ENCODE measurements around the gene ZNF776.

DNA sequence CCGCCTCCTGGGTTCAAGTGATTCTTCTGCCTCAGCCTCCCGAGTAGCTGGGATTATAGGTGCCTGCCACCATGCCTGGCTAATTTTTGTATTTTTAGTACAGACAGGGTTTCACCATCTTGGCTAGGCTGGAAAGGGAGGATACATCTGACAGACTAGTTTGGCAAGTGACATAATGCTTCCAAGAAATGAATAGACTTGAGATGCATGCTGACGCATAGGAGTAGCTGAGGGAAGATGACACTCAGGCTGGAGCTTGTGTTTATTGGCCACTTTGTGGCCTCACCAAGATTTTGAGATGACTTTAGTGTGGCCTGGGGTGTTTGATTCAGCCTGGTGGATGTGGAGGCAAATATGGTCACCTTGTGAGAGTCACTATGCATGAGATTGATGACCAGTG lies 26.9 kb downstream of the ZNF776 start:
- TF ChIP-seq, protein P1, sequence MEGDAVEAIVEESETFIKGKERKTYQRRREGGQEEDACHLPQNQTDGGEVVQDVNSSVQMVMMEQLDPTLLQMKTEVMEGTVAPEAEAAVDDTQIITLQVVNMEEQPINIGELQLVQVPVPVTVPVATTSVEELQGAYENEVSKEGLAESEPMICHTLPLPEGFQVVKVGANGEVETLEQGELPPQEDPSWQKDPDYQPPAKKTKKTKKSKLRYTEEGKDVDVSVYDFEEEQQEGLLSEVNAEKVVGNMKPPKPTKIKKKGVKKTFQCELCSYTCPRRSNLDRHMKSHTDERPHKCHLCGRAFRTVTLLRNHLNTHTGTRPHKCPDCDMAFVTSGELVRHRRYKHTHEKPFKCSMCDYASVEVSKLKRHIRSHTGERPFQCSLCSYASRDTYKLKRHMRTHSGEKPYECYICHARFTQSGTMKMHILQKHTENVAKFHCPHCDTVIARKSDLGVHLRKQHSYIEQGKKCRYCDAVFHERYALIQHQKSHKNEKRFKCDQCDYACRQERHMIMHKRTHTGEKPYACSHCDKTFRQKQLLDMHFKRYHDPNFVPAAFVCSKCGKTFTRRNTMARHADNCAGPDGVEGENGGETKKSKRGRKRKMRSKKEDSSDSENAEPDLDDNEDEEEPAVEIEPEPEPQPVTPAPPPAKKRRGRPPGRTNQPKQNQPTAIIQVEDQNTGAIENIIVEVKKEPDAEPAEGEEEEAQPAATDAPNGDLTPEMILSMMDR (conservative IDR thresholded peaks at IDR 0.05; ENCODE audit: low read length): no peak
- TF ChIP-seq EZH2phosphoT487 (IDR thresholded peaks at IDR 0.05; ENCODE audit: borderline replicate concordance): no peak
